Measurements from ENCODE around the gene NT5E. TPM values are rescaled to one million over a fixed set of nuclear protein-coding genes. Genes with fewer than 3 reads are reported as not detected.

The NT5E gene
- total RNA-seq, 1 donor from 2014 or later: 4.3 TPM

DNA sequence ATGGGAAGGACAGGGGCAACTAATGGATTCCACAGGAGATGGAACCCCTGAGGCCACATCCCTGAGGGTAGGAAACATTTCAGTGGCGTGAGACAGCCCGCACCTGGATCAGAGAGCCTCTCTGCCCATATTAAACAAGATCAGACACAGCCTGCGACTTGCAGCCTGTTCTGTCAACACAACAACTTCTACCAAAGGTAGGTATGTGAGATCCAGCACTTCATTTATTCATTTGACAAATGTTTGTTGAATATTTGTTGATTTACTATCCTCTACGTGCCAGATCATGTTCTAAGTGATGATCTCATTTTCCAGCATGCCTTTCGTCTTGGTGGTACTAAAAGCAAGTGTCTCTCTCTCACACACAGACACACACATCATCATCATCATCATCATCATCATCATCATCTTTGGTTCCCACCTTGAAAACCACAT is 43.2 kb upstream of the NT5E start:
- no peaks in the 10 kb centered on the region for H3K9me3 ChIP-seq (replicated peaks)
- intact Hi-C loops (cut with micrococcal nuclease): no loop called here
- no peak for DNase-seq
- H3K36me3 ChIP-seq: no peaks in the 10 kb centered on the region
- H3K27me3 ChIP-seq (ENCODE audit: low read depth): no peaks in the 10 kb centered on the region
- peaks cover 23% of the 10 kb centered on the region for H3K4me1 ChIP-seq
- H3K27ac ChIP-seq (replicated peaks): no peak overlapping the region
- H3K4me3 ChIP-seq: no peak overlapping the region
- TF ChIP-seq, protein P1, sequence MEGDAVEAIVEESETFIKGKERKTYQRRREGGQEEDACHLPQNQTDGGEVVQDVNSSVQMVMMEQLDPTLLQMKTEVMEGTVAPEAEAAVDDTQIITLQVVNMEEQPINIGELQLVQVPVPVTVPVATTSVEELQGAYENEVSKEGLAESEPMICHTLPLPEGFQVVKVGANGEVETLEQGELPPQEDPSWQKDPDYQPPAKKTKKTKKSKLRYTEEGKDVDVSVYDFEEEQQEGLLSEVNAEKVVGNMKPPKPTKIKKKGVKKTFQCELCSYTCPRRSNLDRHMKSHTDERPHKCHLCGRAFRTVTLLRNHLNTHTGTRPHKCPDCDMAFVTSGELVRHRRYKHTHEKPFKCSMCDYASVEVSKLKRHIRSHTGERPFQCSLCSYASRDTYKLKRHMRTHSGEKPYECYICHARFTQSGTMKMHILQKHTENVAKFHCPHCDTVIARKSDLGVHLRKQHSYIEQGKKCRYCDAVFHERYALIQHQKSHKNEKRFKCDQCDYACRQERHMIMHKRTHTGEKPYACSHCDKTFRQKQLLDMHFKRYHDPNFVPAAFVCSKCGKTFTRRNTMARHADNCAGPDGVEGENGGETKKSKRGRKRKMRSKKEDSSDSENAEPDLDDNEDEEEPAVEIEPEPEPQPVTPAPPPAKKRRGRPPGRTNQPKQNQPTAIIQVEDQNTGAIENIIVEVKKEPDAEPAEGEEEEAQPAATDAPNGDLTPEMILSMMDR (IDR thresholded peaks at IDR 0.05; ENCODE audit: borderline replicate concordance): no peak

DNA sequence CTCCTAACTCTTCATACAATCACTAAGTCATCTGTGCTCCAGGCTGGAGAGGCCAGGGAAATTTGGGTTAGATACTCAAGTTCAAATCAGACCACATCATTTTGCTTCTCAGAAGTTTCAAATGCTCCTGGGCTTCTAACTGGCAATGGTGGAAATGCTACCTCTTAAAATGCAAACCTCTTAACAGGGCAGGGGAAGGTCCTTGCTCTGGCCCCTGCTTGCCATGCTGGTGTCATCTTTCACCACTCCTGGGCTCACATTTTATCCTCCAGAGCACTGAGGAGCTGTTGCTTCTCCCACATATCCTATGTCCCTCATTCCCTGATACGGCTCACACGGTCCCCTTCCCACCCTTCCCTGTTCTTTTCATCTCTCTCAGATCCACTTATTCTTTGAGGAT is 41.8 kb upstream of the NT5E start:
- Histone ChIP-seq H3K36me3 (no peaks in the 10 kb centered on the region), H3K27ac (replicated peaks) (no peak overlapping the region), H3K4me1 (peaks cover 13% of the 10 kb centered on the region), H3K9me3 (replicated peaks) (no peaks in the 10 kb centered on the region), H3K27me3 (ENCODE audit: low read depth) (no peaks in the 10 kb centered on the region), H3K4me3 (no peak overlapping the region)
- TF ChIP-seq, protein P1 (IDR thresholded peaks at IDR 0.05; ENCODE audit: borderline replicate concordance): no peak
- intact Hi-C loops (cut with micrococcal nuclease): no loop called here
- DNase-seq: no peak

DNA sequence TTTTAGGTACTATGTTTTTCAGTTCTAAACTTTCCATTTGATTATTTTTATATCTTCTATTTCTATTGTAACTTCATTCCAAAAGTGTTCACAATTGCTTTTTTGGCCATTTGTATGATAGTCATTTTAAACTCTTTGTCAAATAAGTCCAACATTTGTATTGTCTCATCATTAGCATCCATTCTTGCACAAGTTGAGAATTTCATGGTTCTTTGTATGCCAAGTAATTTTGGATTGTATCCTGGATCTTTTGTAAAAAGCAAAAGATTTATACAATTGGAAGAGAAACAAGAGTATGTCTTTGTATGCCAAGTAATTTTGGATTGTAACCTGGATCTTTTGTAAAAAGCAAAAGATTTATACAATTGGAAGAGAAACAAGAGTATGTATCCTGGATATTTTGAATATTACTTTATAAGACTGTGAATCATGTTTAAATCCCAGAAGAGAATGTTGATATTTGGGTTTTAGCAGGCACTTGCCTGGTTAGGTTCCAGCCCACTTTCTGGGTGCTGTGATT is 36.9 kb upstream of the NT5E start:
- Histone ChIP-seq H3K36me3 (no peaks in the 10 kb centered on the region), H3K27me3 (ENCODE audit: low read depth) (no peaks in the 10 kb centered on the region), H3K27ac (replicated peaks) (no peak overlapping the region), H3K4me3 (no peak overlapping the region), H3K9me3 (replicated peaks) (no peaks in the 10 kb centered on the region), H3K4me1 (no peaks in the 10 kb centered on the region)
- DNase-seq: no peak
- intact Hi-C loops (cut with micrococcal nuclease): no loop called here
- TF ChIP-seq, protein P1 (IDR thresholded peaks at IDR 0.05; ENCODE audit: borderline replicate concordance): no peak

DNA sequence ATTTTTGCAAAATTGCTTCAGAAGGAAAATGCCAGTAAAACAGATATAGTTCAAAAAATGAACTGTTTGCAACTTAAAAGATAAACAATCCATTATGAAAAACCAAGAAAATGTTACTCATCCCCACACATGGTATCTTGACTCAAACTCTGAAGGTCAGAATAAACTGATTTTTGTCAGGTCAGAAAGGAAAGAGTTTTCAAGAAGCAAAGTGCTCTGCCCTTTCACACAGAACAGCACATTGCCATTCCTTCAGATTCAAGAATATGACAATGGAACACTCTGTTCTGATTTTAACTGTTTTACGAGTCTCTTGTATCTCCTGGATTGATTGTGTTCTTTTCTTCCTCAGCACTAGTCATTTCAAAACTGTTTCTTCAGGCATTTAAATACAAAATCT is 33.8 kb upstream of the NT5E start:
- DNase-seq: no peak
- no peak overlapping the region for H3K27ac ChIP-seq (replicated peaks)
- no peak overlapping the region for H3K4me3 ChIP-seq
- TF ChIP-seq, protein P1 (IDR thresholded peaks at IDR 0.05; ENCODE audit: borderline replicate concordance): no peak
- no peaks in the 10 kb centered on the region for H3K36me3 ChIP-seq
- no peaks in the 10 kb centered on the region for H3K4me1 ChIP-seq
- no peaks in the 10 kb centered on the region for H3K9me3 ChIP-seq (replicated peaks)
- intact Hi-C loops (cut with micrococcal nuclease): no loop called here
- no peaks in the 10 kb centered on the region for H3K27me3 ChIP-seq (ENCODE audit: low read depth)

DNA sequence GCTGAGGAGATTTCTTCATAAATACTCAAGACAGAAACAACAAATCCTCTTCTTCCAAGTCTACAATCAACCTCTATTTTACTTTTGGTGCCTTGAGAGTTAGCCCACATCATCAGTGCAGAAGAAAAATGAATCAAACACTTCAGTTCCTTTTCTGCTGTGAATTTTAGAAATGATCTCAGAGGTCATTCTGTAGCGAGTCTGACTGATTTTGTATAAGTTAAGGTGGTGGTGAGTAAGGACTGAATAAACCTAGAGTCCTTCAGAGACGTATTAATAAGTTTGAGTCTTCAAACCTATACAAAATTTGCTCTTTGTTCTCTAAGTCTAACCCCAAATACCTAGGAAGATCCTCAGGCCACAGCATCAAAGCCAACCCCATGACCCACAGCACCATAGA is 33.1 kb upstream of the NT5E start:
- H3K36me3 ChIP-seq: no peaks in the 10 kb centered on the region
- no peaks in the 10 kb centered on the region for H3K27me3 ChIP-seq (ENCODE audit: low read depth)
- TF ChIP-seq, protein P1 (IDR thresholded peaks at IDR 0.05; ENCODE audit: borderline replicate concordance): no peak
- H3K4me1 ChIP-seq: no peaks in the 10 kb centered on the region
- no peak overlapping the region for H3K27ac ChIP-seq (replicated peaks)
- intact Hi-C loops (cut with micrococcal nuclease): no loop called here
- no peak overlapping the region for H3K4me3 ChIP-seq
- no peaks in the 10 kb centered on the region for H3K9me3 ChIP-seq (replicated peaks)
- no peak for DNase-seq
